Panc1 (cell line): ENCODE data around the gene CCDC73. TPM values are rescaled to one million over a fixed set of nuclear protein-coding genes. Genes with fewer than 3 reads are reported as not detected.

Experiments
- ATAC-seq: fragments of 200-7000 bp; cut with Tn5 transposase; 2 replicates; pipeline ENCODE4 v1.9.1; 2020; ENCODE audit warnings: mild to moderate bottlenecking, moderate library complexity
- BruUV-seq: library from RNA; stranded (reverse); fragments of 400-500 nt; replicated peaks from 2 replicates; lab custom pipeline; 2021; lab: Mats Ljungman, UMichigan
- CTCF ChIA-PET: fragments of 300-600 bp; sonication (Branson Sonifier 250); formaldehyde crosslinking; loops from one replicate; lab custom pipeline; 2022; ENCODE audit warnings: antibody characterized with exemption; lab: Charles Lee
- POLR2A ChIA-PET: fragments of 300-600 bp; sonication (Branson Sonifier 250); formaldehyde crosslinking; loops from one replicate; lab custom pipeline; 2022; ENCODE audit warnings: antibody characterized with exemption; lab: Charles Lee
- DNase-seq: peaks from one replicate; pipeline ENCODE4 v3.0.0-alpha.2; 2010; ENCODE audit warnings: low read depth, low spot score
- H3K27ac ChIP-seq: 2 replicates; pipeline ENCODE4 v1.5.1; 2011; ENCODE audit warnings: mild to moderate bottlenecking, low read length, inconsistent platforms
- H3K27me3 ChIP-seq: fragments of 200-500 bp; sonication (Bioruptor generic); 2 replicates; pipeline ENCODE4 v1.6.0; 2014; ENCODE audit warnings: low read length, inconsistent platforms; ENCODE audit not compliant: control insufficient read depth, insufficient read depth
- H3K36me3 ChIP-seq: fragments of 200-500 bp; sonication (Bioruptor generic); 2 replicates; pipeline ENCODE4 v1.5.1; 2014; ENCODE audit warnings: inconsistent platforms, mild to moderate bottlenecking, low read length, moderate library complexity; ENCODE audit not compliant: control insufficient read depth, insufficient read depth
- H3K4me1 ChIP-seq: 2 replicates; pipeline ENCODE4 v1.5.1; 2011; ENCODE audit warnings: inconsistent platforms, mild to moderate bottlenecking, low read length, moderate library complexity; ENCODE audit not compliant: control insufficient read depth, insufficient read depth
- H3K4me3 ChIP-seq, 2 experiments: 2 replicates each; pipeline ENCODE4 v1.5.1; 2011 to 2012; ENCODE audit warnings: low read depth in 2 of 2, low read length in 2 of 2, mild to moderate bottlenecking in 2 of 2, inconsistent platforms in 1 of 2, moderate library complexity in 1 of 2
- H3K9me3 ChIP-seq: fragments of 200-500 bp; sonication (Bioruptor generic); 2 replicates; pipeline ENCODE4 v1.5.1; 2014; ENCODE audit warnings: low read depth, mild to moderate bottlenecking, inconsistent platforms, low read length, moderate library complexity; ENCODE audit not compliant: control insufficient read depth, insufficient read depth
- POLR2AphosphoS5 ChIP-seq: IDR thresholded peaks from 2 replicates; pipeline ENCODE4 v1.6.1; 2012; ENCODE audit warnings: mild to moderate bottlenecking, low read depth, low read length, moderate library complexity
- SIN3A ChIP-seq: IDR thresholded peaks from 2 replicates; pipeline ENCODE4 v1.6.1; 2012; ENCODE audit warnings: low read depth, mild to moderate bottlenecking, low read length, moderate library complexity, borderline replicate concordance; ENCODE audit not compliant: insufficient read depth
- TCF7L2 ChIP-seq: IDR thresholded peaks from 2 replicates; pipeline ENCODE4 v1.6.1; 2011; ENCODE audit warnings: mild to moderate bottlenecking, low read depth, low read length, inconsistent platforms
- in situ Hi-C: cut with HindIII; loops from 2 replicates; pipeline ENCODE4 v1.10.0; 2016; ENCODE audit warnings: low sequenced_read_pairs, low pct_unique_long_range_greater_than_20kb
- intact Hi-C: fragments of 100-400 bp; cut with micrococcal nuclease; formaldehyde crosslinking; loops from one replicate; pipeline ENCODE4 v1.10.0; 2022; ENCODE audit not compliant: unreplicated experiment
- total RNA-seq: library from RNA; stranded (reverse); gene quantifications from one replicate; pipeline ENCODE4 v1.2.1, GENCODE V29; 2021; ENCODE audit not compliant: unreplicated experiment
- TF ChIP-seq, protein P1 (sequence below): fragments of 450-650 bp; IDR thresholded peaks from 2 replicates; pipeline ENCODE4 v1.5.1; 2017; ENCODE audit warnings: mild to moderate bottlenecking
- TF ChIP-seq, protein P2 (sequence below), 2 experiments: IDR thresholded peaks; 2 replicates each; pipeline ENCODE4 v1.6.1; 2011 to 2012; ENCODE audit warnings: low read depth in 2 of 2, control low read depth in 1 of 2, low read length in 1 of 2, mild to moderate bottlenecking in 1 of 2, moderate library complexity in 1 of 2; ENCODE audit not compliant: insufficient read depth in 1 of 2

CCDC73 gene
- total RNA-seq, 1 experiment from 2014 or later = not detected

DNA sequence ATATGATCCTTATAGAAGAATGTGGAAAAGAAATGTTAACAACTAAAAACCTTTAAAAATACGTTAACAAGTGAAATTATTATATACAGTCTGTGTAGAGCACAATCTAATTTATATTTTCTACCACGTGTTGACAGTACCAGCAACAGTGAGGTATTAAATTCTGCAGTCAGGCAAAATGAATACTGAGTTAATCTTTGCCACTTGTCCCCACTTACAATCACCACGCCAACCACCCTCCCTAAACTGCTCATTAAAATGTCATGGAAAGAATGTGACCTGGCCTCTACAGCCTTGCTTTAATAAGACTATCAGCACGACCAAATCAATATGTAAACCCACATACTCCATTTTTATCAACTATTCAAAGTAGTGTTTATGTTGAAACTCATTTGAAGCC is 239.4 kb downstream of the CCDC73 start:
- Histone ChIP-seq H3K4me1 (no peaks in the 10 kb centered on the region), H3K9me3 (no peaks in the 10 kb centered on the region), H3K27me3 (no peaks in the 10 kb centered on the region), H3K4me3 (no peak overlapping the region), H3K27ac (no peak overlapping the region), H3K36me3 (no peaks in the 10 kb centered on the region)
- no peak for DNase-seq
- POLR2A ChIA-PET = no interaction called here
- intact Hi-C loops = no loop called here
- no peak for ATAC-seq
- CTCF ChIA-PET = interaction anchor here (0.6 kb wide), 1 partner anchor 137 kb away, joined by 6 read pairs; no protein-coding TSS in a partner anchor
- in situ Hi-C loops = no loop called here
- TF ChIP-seq, protein P1, sequence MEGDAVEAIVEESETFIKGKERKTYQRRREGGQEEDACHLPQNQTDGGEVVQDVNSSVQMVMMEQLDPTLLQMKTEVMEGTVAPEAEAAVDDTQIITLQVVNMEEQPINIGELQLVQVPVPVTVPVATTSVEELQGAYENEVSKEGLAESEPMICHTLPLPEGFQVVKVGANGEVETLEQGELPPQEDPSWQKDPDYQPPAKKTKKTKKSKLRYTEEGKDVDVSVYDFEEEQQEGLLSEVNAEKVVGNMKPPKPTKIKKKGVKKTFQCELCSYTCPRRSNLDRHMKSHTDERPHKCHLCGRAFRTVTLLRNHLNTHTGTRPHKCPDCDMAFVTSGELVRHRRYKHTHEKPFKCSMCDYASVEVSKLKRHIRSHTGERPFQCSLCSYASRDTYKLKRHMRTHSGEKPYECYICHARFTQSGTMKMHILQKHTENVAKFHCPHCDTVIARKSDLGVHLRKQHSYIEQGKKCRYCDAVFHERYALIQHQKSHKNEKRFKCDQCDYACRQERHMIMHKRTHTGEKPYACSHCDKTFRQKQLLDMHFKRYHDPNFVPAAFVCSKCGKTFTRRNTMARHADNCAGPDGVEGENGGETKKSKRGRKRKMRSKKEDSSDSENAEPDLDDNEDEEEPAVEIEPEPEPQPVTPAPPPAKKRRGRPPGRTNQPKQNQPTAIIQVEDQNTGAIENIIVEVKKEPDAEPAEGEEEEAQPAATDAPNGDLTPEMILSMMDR = no peak
- TF ChIP-seq, protein P2, sequence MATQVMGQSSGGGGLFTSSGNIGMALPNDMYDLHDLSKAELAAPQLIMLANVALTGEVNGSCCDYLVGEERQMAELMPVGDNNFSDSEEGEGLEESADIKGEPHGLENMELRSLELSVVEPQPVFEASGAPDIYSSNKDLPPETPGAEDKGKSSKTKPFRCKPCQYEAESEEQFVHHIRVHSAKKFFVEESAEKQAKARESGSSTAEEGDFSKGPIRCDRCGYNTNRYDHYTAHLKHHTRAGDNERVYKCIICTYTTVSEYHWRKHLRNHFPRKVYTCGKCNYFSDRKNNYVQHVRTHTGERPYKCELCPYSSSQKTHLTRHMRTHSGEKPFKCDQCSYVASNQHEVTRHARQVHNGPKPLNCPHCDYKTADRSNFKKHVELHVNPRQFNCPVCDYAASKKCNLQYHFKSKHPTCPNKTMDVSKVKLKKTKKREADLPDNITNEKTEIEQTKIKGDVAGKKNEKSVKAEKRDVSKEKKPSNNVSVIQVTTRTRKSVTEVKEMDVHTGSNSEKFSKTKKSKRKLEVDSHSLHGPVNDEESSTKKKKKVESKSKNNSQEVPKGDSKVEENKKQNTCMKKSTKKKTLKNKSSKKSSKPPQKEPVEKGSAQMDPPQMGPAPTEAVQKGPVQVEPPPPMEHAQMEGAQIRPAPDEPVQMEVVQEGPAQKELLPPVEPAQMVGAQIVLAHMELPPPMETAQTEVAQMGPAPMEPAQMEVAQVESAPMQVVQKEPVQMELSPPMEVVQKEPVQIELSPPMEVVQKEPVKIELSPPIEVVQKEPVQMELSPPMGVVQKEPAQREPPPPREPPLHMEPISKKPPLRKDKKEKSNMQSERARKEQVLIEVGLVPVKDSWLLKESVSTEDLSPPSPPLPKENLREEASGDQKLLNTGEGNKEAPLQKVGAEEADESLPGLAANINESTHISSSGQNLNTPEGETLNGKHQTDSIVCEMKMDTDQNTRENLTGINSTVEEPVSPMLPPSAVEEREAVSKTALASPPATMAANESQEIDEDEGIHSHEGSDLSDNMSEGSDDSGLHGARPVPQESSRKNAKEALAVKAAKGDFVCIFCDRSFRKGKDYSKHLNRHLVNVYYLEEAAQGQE (IDR thresholded peaks at IDR 0.05; ENCODE audit: insufficient read depth in 1 of 2, low read depth in 2 of 2, low read length in 1 of 2) = no peak
- no peak for TF ChIP-seq TCF7L2
- TF ChIP-seq SIN3A = no peak
- no peak for TF ChIP-seq POLR2AphosphoS5
- BruUV-seq = no TSS peak

Other genes starting within 250 kb of the CCDC73 start
- 270 TPM for gene EIF3M, start 210.8 kb downstream of the CCDC73 start, total RNA-seq
- gene PRRG4, start 35.3 kb upstream of the CCDC73 start, total RNA-seq = 0.87 TPM
- gene QSER1, start 98.1 kb upstream of the CCDC73 start, total RNA-seq = 48.2 TPM
- 7.5 TPM for gene DEPDC7, start 221.2 kb upstream of the CCDC73 start, total RNA-seq
- gene TCP11L1, start 244.9 kb upstream of the CCDC73 start, total RNA-seq = 23.9 TPM